SK-N-SH (cell line): ENCODE results near the gene TMEM150A. TPM values are rescaled to one million over a fixed set of nuclear protein-coding genes. Genes with fewer than 3 reads are reported as not detected.

ENCODE experiments used
- CTCF ChIA-PET: fragments of 300-600, 350-600 bp; formaldehyde crosslinking; extraction: SDS; loops from one replicate; lab custom pipeline; 2021; lab: Yijun Ruan, JAX
- POLR2A ChIA-PET: fragments of 350-600 bp; sonication (Branson Sonifier 250); formaldehyde crosslinking; extraction: SDS; loops from one replicate; lab custom pipeline; 2020; ENCODE audit warnings: antibody characterized with exemption, inconsistent platforms; lab: Yijun Ruan, JAX
- DNase-seq: peaks from one replicate; pipeline ENCODE4 v3.0.0; 2012
- H2AFZ ChIP-seq: fragments of 200-600 bp; sonication (generic); 2 replicates; pipeline ENCODE4 v1.8.1; 2016; ENCODE audit warnings: antibody characterized with exemption, mild to moderate bottlenecking, low read depth
- H3F3A ChIP-seq: fragments of 200-600 bp; sonication (generic); replicated peaks from 2 replicates; pipeline ENCODE3; 2016; ENCODE audit warnings: antibody characterized with exemption, mild to moderate bottlenecking; ENCODE audit not compliant: insufficient read depth
- H3K27ac ChIP-seq, 2 experiments: fragments of 200-500 bp in 1 of 2; fragments of 200-600 bp in 1 of 2; sonication (Bioruptor generic) in 1 of 2; sonication (generic), shearing (Covaris generic) in 1 of 2; 2 replicates each; pipeline versions ENCODE4 v1.5.1 to v1.6.1; 2014 to 2016; ENCODE audit warnings: low read depth in 2 of 2, inconsistent platforms in 1 of 2, low read length in 1 of 2, mild to moderate bottlenecking in 1 of 2, mixed read lengths in 1 of 2
- H3K27me3 ChIP-seq: fragments of 200-600 bp; sonication (generic), shearing (Covaris generic); 2 replicates; pipeline ENCODE4 v1.6.1; 2016; ENCODE audit warnings: mixed run types; ENCODE audit not compliant: insufficient read depth
- H3K36me3 ChIP-seq, 2 experiments: fragments of 200-500 bp in 1 of 2; fragments of 200-600 bp in 1 of 2; sonication (Bioruptor generic) in 1 of 2; sonication (generic) in 1 of 2; replicated peaks in 1 of 2; 2 replicates each; pipeline versions ENCODE3 to v1.5.1; 2014 to 2016; ENCODE audit warnings: low read length in 1 of 2, mild to moderate bottlenecking in 1 of 2; ENCODE audit not compliant: insufficient read depth in 2 of 2, control insufficient read depth in 1 of 2
- H3K4me1 ChIP-seq, 2 experiments: fragments of 200-500 bp in 1 of 2; fragments of 200-600 bp in 1 of 2; sonication (Bioruptor generic) in 1 of 2; sonication (generic), shearing (Covaris generic) in 1 of 2; 2 replicates each; pipeline versions ENCODE4 v1.5.1 to v1.6.1; 2014 to 2016; ENCODE audit warnings: low read depth in 1 of 2, low read length in 1 of 2, mixed run types in 1 of 2; ENCODE audit not compliant: insufficient read depth in 2 of 2, control insufficient read depth in 1 of 2
- H3K4me2 ChIP-seq: fragments of 200-600 bp; sonication (generic), shearing (Covaris generic); 2 replicates; pipeline ENCODE4 v1.6.1; 2017; ENCODE audit warnings: mixed run types
- H3K4me3 ChIP-seq, 2 experiments: fragments of 200-500 bp in 1 of 2; fragments of 200-600 bp in 1 of 2; sonication (Bioruptor generic) in 1 of 2; sonication (generic), shearing (Covaris generic) in 1 of 2; 2 replicates each; pipeline versions ENCODE4 v1.5.1 to v1.8.1; 2014 to 2016; ENCODE audit warnings: low read depth in 2 of 2, inconsistent platforms in 1 of 2, low read length in 1 of 2, mild to moderate bottlenecking in 1 of 2, mixed read lengths in 1 of 2, moderate library complexity in 1 of 2
- H3K79me2 ChIP-seq: fragments of 200-600 bp; sonication (generic); 2 replicates; pipeline ENCODE4 v1.8.1; 2017; ENCODE audit warnings: mild to moderate bottlenecking; ENCODE audit not compliant: insufficient read depth
- H3K9ac ChIP-seq: fragments of 200-600 bp; sonication (generic); 2 replicates; pipeline ENCODE4 v1.6.1; 2017; ENCODE audit warnings: mixed run types
- H3K9me2 ChIP-seq: fragments of 200-600 bp; sonication (generic); 2 replicates; pipeline ENCODE4 v1.6.1; 2017; ENCODE audit warnings: mixed run types
- H3K9me3 ChIP-seq: fragments of 200-600 bp; sonication (generic); 2 replicates; pipeline ENCODE4 v1.6.1; 2017; ENCODE audit warnings: mixed run types, mild to moderate bottlenecking, moderate library complexity
- H4K20me1 ChIP-seq: fragments of 200-600 bp; sonication (generic); 2 replicates; pipeline ENCODE4 v1.6.1; 2017; ENCODE audit warnings: mild to moderate bottlenecking, mixed run types; ENCODE audit not compliant: insufficient read depth
- ELF1 ChIP-seq: IDR thresholded peaks from 2 replicates; pipeline ENCODE4 v1.4.0; 2012
- EZH2phosphoT487 ChIP-seq: fragments of 200-600 bp; sonication (generic); IDR thresholded peaks from 2 replicates; pipeline ENCODE4 v1.6.1; 2017; ENCODE audit warnings: low read depth, mixed run types, mild to moderate bottlenecking, antibody characterized with exemption, moderate library complexity, borderline replicate concordance
- FOSL2 ChIP-seq: IDR thresholded peaks from 2 replicates; pipeline ENCODE4 v1.4.0; 2012; ENCODE audit warnings: low read depth, mild to moderate bottlenecking, moderate library complexity, borderline replicate concordance
- FOXM1 ChIP-seq: IDR thresholded peaks from 2 replicates; pipeline ENCODE4 v1.4.0; 2012; ENCODE audit warnings: low read depth, mild to moderate bottlenecking
- GABPA ChIP-seq: IDR thresholded peaks from 2 replicates; pipeline ENCODE4 v1.4.0; 2012; ENCODE audit warnings: low read depth, mild to moderate bottlenecking
- GATA2 ChIP-seq: sonication (generic); formaldehyde crosslinking; IDR thresholded peaks from 2 replicates; pipeline ENCODE4 v1.5.0; 2020; ENCODE audit warnings: mild to moderate bottlenecking, missing genetic modification reagents
- IRF3 ChIP-seq: fragments of 150-350 bp; IDR thresholded peaks from 2 replicates; pipeline ENCODE4 v1.6.1; 2016; ENCODE audit warnings: mild to moderate bottlenecking, low read depth, low read length
- MXI1 ChIP-seq: IDR thresholded peaks from 2 replicates; pipeline ENCODE4 v1.6.1; 2012; ENCODE audit warnings: mild to moderate bottlenecking, low read depth, low read length, improper control_type of control experiment
- NFIC ChIP-seq: IDR thresholded peaks from 2 replicates; pipeline ENCODE4 v1.4.0; 2012; ENCODE audit warnings: borderline replicate concordance
- PBX3 ChIP-seq: IDR thresholded peaks from 2 replicates; pipeline ENCODE4; 2012
- POLR2AphosphoS5 ChIP-seq: IDR thresholded peaks from 2 replicates; pipeline ENCODE4 v1.6.1; 2012; ENCODE audit warnings: low read depth, low read length
- RCOR1 ChIP-seq: fragments of 150-350 bp; IDR thresholded peaks from 2 replicates; pipeline ENCODE4 v1.6.1; 2017; ENCODE audit warnings: antibody characterized with exemption, low read length
- RFX5 ChIP-seq: IDR thresholded peaks from 2 replicates; pipeline ENCODE4 v1.6.1; 2012; ENCODE audit warnings: mild to moderate bottlenecking, improper control_type of control experiment, low read length
- RXRA ChIP-seq: IDR thresholded peaks from 2 replicates; pipeline ENCODE4 v1.4.0; 2012; ENCODE audit warnings: low read depth, mild to moderate bottlenecking, borderline replicate concordance
- SIN3A ChIP-seq: IDR thresholded peaks from 2 replicates; pipeline ENCODE4 v1.6.1; 2012; ENCODE audit warnings: low read depth, mild to moderate bottlenecking, low read length, moderate library complexity, borderline replicate concordance
- SMC3 ChIP-seq: IDR thresholded peaks from 2 replicates; pipeline ENCODE4 v1.6.1; 2012; ENCODE audit warnings: low read depth, low read length, improper control_type of control experiment
- TAF1 ChIP-seq: IDR thresholded peaks from 2 replicates; pipeline ENCODE4 v1.6.1; 2012; ENCODE audit warnings: low read depth, mild to moderate bottlenecking, low read length, moderate library complexity, borderline replicate concordance
- TCF12 ChIP-seq: IDR thresholded peaks from 2 replicates; pipeline ENCODE4 v1.4.0; 2012
- WGBS: methylation state at CpG from one replicate; pipeline ENCODE4 v1.1.6; 2017; ENCODE audit warnings: low lambda C conversion rate; 5-methylcytosine and 5-hydroxymethylcytosine counted together
- polyA plus RNA-seq, 3 experiments: library from polyadenylated mRNA; depleted of rRNA; stranded (reverse); fragments of >200 nt; gene quantifications; 2 replicates each; pipeline ENCODE4 v1.2.3, GENCODE V29; 2012
- TF ChIP-seq, protein P1 (sequence below): fragments of 200-600 bp; sonication (generic); IDR thresholded peaks from 2 replicates; pipeline ENCODE4 v1.6.1; 2017; ENCODE audit warnings: antibody characterized with exemption, mild to moderate bottlenecking, moderate library complexity
- TF ChIP-seq, protein P2 (sequence below): fragments of 150-350 bp; IDR thresholded peaks from 2 replicates; pipeline ENCODE4 v1.6.1; 2017; ENCODE audit warnings: antibody characterized with exemption, low read length, low read depth, borderline replicate concordance

Gene TMEM150A
- polyA plus RNA-seq, 1 of the 3 experiments (the other 2 are of a cell fraction): 20.2 TPM

DNA sequence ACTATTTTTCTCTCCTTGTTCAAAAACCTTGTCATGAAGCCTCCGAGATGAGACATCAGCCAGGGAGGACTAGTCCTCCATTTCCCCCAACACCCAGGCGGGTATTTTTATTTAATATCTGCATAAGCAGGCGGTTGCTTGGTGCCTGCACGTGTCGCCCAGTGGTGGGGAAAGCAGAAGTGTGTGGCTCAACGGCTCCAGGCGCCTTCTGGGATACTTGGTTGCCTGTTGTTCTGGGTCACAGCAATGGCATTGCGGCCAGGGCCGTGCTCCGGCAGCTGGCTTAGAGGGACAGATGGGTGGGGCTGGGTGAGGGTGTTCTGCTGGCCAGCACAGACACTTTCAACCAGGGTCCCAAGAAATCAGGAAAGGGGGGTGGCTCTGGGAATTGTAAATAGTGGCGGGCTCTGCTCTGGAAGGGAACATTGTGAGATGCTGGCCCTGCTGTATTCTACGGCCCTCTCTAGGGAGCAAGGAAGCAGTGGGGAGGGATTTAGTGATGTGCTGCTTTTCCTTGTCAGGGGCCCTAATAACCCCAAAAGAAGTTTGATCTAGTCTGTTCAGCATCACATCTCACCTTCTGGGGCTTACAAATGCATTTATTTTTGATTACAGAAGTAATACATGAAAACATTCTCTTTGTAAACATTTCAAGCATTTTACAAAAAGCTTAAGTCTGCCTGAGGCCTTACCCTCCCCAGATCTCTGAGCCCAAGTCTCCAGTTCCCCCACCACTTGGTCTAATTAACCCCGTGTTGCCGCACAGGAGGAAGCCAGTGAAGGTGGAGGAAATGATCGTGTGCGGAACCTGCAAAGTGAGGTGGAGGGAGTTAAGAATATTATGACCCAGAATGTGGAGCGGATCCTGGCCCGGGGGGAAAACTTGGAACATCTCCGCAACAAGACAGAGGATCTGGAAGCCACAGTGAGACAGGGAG lies 24.0 kb downstream of the TMEM150A start (continued):
- no peak for TF ChIP-seq RXRA

GRCh38 chr2:85577386-85578242 lies 24.9 kb downstream of the TMEM150A start, which contains the start of gene VAMP8:
TSS of gene VAMP8 (plus strand) at chr2:85577586. CDS start at chr2:85577647, 61 bp downstream.
- no peak for TF ChIP-seq GATA2
- TF ChIP-seq ELF1: no peak
- TF ChIP-seq EZH2phosphoT487: no peak
- TF ChIP-seq, protein P1, sequence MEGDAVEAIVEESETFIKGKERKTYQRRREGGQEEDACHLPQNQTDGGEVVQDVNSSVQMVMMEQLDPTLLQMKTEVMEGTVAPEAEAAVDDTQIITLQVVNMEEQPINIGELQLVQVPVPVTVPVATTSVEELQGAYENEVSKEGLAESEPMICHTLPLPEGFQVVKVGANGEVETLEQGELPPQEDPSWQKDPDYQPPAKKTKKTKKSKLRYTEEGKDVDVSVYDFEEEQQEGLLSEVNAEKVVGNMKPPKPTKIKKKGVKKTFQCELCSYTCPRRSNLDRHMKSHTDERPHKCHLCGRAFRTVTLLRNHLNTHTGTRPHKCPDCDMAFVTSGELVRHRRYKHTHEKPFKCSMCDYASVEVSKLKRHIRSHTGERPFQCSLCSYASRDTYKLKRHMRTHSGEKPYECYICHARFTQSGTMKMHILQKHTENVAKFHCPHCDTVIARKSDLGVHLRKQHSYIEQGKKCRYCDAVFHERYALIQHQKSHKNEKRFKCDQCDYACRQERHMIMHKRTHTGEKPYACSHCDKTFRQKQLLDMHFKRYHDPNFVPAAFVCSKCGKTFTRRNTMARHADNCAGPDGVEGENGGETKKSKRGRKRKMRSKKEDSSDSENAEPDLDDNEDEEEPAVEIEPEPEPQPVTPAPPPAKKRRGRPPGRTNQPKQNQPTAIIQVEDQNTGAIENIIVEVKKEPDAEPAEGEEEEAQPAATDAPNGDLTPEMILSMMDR: no peak
- no peak for TF ChIP-seq RXRA
- no peak for TF ChIP-seq RFX5
- TF ChIP-seq, protein P2, sequence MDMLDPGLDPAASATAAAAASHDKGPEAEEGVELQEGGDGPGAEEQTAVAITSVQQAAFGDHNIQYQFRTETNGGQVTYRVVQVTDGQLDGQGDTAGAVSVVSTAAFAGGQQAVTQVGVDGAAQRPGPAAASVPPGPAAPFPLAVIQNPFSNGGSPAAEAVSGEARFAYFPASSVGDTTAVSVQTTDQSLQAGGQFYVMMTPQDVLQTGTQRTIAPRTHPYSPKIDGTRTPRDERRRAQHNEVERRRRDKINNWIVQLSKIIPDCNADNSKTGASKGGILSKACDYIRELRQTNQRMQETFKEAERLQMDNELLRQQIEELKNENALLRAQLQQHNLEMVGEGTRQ: no peak
- no peak for TF ChIP-seq FOXM1
- TF ChIP-seq MXI1: no peak
- TF ChIP-seq TAF1: no peak
- no peak for TF ChIP-seq IRF3
- no peak for TF ChIP-seq RCOR1
- no peak for TF ChIP-seq SIN3A
- TF ChIP-seq FOSL2: no peak
- no peak for TF ChIP-seq PBX3
- TF ChIP-seq NFIC: no peak
- TF ChIP-seq GABPA: no peak
- no peak for TF ChIP-seq TCF12
- TF ChIP-seq SMC3: no peak
- no peak for TF ChIP-seq POLR2AphosphoS5
- H3K27me3 ChIP-seq: peaks cover 5% of the 10 kb centered on the region; the same call in 1 of the 2 replicates
- ChIA-PET CTCF (interaction anchor here (0.8 kb wide), 1 partner anchor 187 kb away, joined by 4 read pairs; no protein-coding TSS in a partner anchor), POLR2A (interaction anchor here (0.7 to 1.0 kb wide), 2 partner anchors 16 to 39 kb away, joined by 5 to 6 read pairs; partner anchors contain the start of gene MAT2A)
- H3K36me3 ChIP-seq: no peaks in the 10 kb centered on the region
- H3K9me2 ChIP-seq: no peaks in the 10 kb centered on the region
- WGBS: 80% methylated on average over 16 of the region's 19 CpGs
- H3K4me2 ChIP-seq: no peak within 1 kb of the TSS
- no peak within 1 kb of the TSS for H2AFZ ChIP-seq
- no peak within 1 kb of the TSS for H3K27ac ChIP-seq
- no peaks in the 10 kb centered on the region for H3K4me1 ChIP-seq
- no peak within 1 kb of the TSS for H3K4me3 ChIP-seq
- H3K9me3 ChIP-seq: no peaks in the 10 kb centered on the region
- no peak for DNase-seq
- no peaks in the 10 kb centered on the region for H4K20me1 ChIP-seq
- H3K9ac ChIP-seq: no peak within 1 kb of the TSS
- H3F3A ChIP-seq: no peaks in the 10 kb centered on the region
- no peaks in the 10 kb centered on the region for H3K79me2 ChIP-seq
